Bronchial epithelial cell (primary cell): Measurements from ENCODE around the gene FUT8. TPM values are rescaled to one million over a fixed set of nuclear protein-coding genes. Genes with fewer than 3 reads are reported as not detected.
"Not testable (repeated sequence)": the region's sequence is repeated elsewhere in the genome, so short reads cannot be mapped to it uniquely, and the experiment has no call there.

Experiments used
- DNase-seq: peaks from one replicate; pipeline ENCODE4 v3.0.0-alpha.2; 2010; ENCODE audit warnings: low read depth
- FAIRE-seq: peaks from 2 replicates; lab custom pipeline; 2011; peaks lifted over from hg19 to GRCh38; lab: Jason Lieb, UNC
- H3K27me3 ChIP-seq: 2 replicates; pipeline ENCODE4 v1.5.1; 2011; ENCODE audit warnings: low read length; ENCODE audit not compliant: control insufficient read depth, insufficient read depth
- H3K36me3 ChIP-seq: 2 replicates; pipeline ENCODE4 v1.5.1; 2011; ENCODE audit warnings: low read length; ENCODE audit not compliant: control insufficient read depth, insufficient read depth
- H3K4me3 ChIP-seq: 2 replicates; pipeline ENCODE4 v1.5.1; 2011; ENCODE audit warnings: mild to moderate bottlenecking, low read depth, low read length, control low read depth
- CTCF ChIP-seq: IDR thresholded peaks from 2 replicates; pipeline ENCODE4 v1.5.1; 2011; ENCODE audit warnings: mild to moderate bottlenecking, moderate library complexity, low read length, control low read depth, inconsistent platforms; ENCODE audit not compliant: insufficient read depth, severe bottlenecking
- total RNA-seq: library from RNA; depleted of rRNA; stranded (reverse); fragments of >200 nt; gene quantifications from 2 replicates; pipeline ENCODE4 v1.2.1, GENCODE V29; 2014

The FUT8 gene
- total RNA-seq, 1 donor from 2014 or later: 16.3 TPM

GRCh38 chr14:65461730-65462129, 49.2 kb downstream of the FUT8 start:
- H3K4me3 ChIP-seq: no peak overlapping the region
- no peaks in the 10 kb centered on the region for H3K36me3 ChIP-seq
- no peak for TF ChIP-seq CTCF
- DNase-seq (peak; percentile 1), FAIRE-seq (no peak)
- no peaks in the 10 kb centered on the region for H3K27me3 ChIP-seq

- FAIRE-seq (no peak), DNase-seq (peak; percentile 97)
- no peaks in the 10 kb centered on the region for H3K27me3 ChIP-seq
- H3K4me3 ChIP-seq: no peak overlapping the region
- no peaks in the 10 kb centered on the region for H3K36me3 ChIP-seq
- TF ChIP-seq CTCF: no peak
Observed at GRCh38 chr14:65462411-65462810, 49.9 kb downstream of the FUT8 start.

- H3K4me3 ChIP-seq: no peak overlapping the region
- FAIRE-seq: no peak
- no peaks in the 10 kb centered on the region for H3K36me3 ChIP-seq
- no peaks in the 10 kb centered on the region for H3K27me3 ChIP-seq
- DNase-seq: no peak
- TF ChIP-seq CTCF: no peak
Observed at GRCh38 chr14:65465584-65465983, 53.1 kb downstream of the FUT8 start.

GRCh38 chr14:65467926-65468325, 55.4 kb downstream of the FUT8 start:
- H3K4me3 ChIP-seq, FAIRE-seq, DNase-seq, H3K27me3 ChIP-seq, H3K36me3 ChIP-seq: not testable (repeated sequence)

DNA sequence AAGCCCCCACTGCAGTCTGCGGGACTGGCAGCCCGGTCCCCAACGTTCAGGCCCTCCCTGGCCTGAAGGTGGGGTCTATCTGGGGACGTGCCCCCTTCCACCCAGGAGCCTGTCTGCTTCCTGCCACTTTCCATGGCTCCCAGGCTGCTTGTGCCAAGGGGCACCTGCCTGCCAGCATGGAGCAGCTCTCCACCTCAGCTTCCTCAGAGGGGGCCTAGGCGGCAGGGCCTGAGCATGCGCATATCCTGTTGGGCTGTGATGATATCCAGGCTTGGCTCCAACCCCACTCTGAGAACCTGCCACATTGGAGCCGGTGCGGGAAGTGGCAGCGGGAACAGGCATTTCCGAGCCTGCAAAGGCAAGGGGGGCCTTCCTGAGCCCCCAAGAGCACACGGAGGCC, 57.4 kb downstream of the FUT8 start:
- Histone ChIP-seq H3K27me3 (no peaks in the 10 kb centered on the region), H3K4me3 (no peak overlapping the region), H3K36me3 (no peaks in the 10 kb centered on the region)
- FAIRE-seq (no peak), DNase-seq (no peak)
- TF ChIP-seq CTCF: no peak

- DNase-seq (no peak), FAIRE-seq (no peak)
- no peaks in the 10 kb centered on the region for H3K36me3 ChIP-seq
- H3K4me3 ChIP-seq: no peak overlapping the region
- no peak for TF ChIP-seq CTCF
- H3K27me3 ChIP-seq: no peaks in the 10 kb centered on the region
Observed at GRCh38 chr14:65470404-65470880, 57.9 kb downstream of the FUT8 start.
